GM19438 (cell line): Measurements from ENCODE around the gene TGFB1.
"Not testable (repeated sequence)": the region's sequence is repeated elsewhere in the genome, so short reads cannot be mapped to it uniquely, and the experiment has no call there.

ENCODE experiments used
- ATAC-seq: cut with Tn5 transposase; IDR thresholded peaks from one replicate; pipeline ENCODE4 v1.9.1; 2021; ENCODE audit warnings: low read depth; ENCODE audit not compliant: unreplicated experiment

Gene TGFB1

DNA sequence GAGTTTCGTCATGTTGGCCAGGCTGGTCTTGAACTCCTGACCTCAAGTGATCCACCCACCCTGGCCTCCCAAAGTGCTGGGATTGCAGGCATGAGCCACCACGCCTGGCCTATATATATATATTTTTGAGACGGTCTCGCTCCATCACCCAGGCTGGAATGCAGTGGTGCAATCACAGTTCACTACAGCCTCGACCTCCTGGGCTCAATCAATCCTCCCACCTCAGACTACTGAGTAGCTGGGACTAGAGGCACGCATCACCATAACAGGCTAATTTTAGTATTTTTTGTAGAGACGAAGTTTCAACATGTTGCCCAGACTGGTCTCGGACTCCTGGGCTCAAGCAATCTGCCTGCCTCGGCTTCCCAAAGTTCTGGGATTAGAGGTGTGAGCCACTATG, 6.8 kb downstream of the TGFB1 start:
- ATAC-seq, result not testable (repeated sequence)

DNA sequence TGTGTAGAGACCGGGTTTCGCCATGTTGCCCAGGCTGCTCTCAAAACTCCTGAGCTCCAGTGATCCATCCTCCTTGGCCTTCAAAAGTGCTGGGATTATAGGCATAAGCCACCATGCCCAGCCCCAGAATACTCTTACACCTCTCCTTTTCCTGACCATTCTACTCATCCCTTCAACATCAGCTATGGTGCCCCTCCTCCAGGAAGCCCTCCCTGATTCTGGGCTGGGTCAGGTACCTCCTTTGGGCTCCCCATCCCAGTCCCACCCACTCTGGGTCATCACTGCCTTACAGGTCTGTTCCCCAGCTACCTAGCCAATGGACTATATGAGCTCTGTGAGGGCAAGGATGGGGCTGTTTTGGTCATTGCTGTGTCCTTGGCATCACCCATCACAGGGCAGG, 9.6 kb downstream of the TGFB1 start:
- ATAC-seq, result no peak

DNA sequence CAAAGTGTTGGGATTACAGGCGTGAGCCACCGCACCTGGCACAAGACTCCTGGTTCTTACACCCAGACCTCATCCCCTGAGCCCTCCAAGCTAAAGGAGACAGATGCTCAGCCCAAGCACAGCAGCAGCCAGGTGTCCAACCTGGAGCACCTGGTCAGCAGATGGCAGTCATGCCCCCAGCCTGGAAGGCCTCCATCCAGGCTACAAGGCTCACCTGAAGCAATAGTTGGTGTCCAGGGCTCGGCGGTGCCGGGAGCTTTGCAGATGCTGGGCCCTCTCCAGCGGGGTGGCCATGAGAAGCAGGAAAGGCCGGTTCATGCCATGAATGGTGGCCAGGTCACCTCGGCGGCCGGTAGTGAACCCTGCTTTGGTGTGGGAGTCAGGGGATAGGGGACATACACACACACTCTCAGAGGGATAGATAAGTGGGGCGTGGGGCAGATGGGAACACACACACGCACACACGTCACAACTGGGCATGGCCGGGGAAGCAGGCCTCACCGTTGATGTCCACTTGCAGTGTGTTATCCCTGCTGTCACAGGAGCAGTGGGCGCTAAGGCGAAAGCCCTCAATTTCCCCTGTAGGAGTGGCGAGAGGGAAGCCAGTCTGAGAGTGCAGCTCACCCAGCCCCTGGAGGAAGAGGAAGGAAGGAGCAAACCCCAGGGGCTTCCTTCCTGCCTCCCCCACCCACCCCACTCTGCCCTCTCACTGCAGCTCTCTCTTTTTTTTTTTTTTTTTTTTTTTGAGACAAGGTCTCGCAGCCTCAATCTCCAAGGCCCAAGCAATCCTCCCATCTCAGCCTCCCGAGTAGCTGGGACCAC, 11.8 kb downstream of the TGFB1 start:
- ATAC-seq, result no peak

DNA sequence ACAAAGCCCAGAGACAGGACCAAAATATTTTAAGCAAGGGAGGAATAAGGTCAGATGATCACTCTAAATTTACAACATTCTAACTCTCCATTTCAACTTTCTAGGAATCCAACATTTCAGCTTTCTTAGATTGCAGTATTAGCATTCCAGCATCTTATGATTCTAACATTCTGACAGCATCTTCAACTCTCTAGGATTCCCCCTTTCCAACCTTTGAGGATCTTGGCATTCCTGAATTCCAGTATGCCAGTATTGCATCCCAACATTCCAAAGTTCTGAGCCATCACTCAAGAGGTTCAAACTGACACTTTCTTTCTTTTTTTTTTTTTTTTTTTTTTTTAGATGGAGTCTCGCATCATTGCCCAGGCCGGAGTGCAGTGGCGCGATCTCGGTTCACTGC, 13.8 kb downstream of the TGFB1 start:
- no peak for ATAC-seq

DNA sequence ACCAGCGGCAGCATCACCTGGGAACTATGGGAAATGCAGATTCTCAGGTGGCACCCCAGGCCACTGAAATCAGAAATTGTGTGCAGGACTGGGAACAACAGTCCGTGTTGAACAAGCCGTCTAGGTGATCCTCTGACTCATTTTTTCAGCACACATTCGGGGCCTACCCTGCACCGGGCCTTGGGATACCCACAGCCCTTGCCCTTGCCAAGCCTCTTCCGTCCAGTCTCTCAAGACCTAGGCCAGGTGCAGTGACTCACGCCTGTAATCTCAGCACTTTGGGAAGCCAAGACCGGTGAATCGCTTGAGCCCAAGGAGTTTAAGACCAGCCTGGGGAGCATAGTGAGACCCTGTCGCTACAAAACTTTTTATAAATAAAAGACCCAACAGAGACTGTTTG, 18.3 kb downstream of the TGFB1 start:
- no peak for ATAC-seq

DNA sequence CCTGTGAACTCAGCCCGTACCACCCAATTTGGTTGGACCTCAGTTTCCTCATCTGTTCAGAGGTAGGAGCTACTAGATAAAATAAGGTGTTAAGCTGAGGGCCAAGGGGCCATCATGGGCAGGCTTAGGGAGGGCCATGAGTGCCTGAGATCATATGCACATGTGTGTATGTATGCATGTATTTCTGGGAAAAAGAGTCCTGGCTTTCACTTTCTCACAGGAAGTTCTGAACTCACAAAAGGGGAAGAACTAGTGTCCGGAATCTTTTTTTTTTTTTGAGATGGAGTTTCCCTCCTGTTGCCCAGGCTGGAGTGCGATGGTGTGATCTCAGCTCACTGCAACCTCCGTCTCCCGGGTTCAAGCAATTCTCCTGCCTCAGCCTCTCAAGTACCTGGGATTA, 18.9 kb downstream of the TGFB1 start:
- no peak for ATAC-seq

DNA sequence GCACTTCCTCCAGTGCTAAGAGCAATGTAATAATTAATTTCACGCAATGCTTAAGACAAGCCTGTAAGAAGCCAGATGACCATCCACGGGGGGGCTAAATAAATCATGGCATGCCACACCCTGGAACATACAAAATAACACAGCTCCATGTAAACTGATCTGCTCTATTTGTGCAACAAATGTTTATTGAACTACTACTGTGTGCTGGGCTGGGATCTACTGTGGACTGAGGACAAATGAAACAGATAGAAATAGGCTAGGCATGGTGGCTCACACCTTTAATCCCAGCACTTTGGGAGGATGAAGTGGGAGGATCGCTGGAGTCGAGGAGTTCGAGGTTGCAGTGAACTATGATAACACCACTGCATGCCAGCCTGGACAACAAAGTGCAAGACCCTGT, 21.3 kb downstream of the TGFB1 start:
- ATAC-seq, result no peak

DNA sequence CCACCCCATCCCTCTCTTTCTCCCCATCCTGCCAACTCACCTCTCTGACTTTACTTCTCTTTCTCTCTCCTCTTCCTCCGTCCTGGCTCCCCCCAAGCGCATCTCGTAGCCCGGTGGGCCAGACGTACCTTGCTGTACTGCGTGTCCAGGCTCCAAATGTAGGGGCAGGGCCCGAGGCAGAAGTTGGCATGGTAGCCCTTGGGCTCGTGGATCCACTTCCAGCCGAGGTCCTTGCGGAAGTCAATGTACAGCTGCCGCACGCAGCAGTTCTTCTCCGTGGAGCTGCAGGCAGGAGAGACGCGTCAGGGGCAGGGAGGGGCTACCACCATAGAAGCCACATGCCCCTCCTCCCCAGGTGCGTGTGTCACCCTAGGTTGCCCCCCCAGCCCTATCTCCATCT, 21.7 kb downstream of the TGFB1 start:
- ATAC-seq, result no peak

DNA sequence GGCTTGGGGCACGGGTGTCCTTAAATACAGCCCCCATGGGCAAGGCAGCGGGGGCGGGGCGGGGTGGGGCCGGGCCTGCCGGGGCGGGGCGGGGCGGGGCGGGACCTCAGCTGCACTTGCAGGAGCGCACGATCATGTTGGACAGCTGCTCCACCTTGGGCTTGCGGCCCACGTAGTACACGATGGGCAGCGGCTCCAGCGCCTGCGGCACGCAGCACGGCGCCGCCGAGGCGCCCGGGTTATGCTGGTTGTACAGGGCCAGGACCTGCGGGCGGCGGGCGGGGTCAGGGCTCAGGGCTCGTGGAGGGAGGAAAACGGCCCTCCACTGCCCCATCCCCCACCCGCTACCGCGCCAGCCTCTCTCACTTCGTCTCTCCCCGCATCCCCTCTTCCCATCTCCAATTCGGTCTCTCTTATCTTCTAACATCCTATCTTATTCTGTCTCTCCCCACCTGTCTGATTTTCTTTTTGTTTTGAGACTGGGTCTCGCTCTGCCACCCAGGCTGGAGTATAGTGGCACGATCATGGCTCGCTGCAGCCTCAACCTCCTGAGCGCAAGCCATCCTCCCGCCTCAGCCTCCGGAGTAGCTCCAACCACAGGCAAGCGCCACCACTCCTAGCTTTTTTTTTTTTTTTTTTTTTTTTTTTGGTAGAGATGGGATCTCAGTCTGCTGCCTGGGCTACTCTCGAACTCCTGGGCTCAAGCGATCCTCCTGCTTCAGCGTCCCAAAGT, 22.6 kb downstream of the TGFB1 start:
- no peak for ATAC-seq

DNA sequence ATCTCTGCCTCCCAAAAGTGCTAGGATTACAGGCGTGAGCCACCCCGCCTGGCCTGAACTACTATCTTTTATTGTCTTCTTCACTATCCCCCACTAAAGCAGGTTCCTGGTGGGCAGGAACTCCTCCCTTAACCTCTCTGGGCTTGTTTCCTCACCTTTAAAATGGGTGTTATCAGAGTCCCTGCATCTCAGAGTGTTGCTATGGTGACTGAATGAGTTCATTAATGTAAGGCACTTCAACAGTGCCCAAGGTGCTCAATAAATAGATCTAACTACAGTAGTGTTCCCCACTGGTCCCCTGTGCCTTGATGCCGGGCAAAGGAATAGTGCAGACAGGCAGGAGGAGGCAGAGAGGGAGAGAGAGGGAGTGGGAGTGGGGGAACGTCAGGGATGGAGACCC, 23.2 kb downstream of the TGFB1 start:
- no peak for ATAC-seq

DNA sequence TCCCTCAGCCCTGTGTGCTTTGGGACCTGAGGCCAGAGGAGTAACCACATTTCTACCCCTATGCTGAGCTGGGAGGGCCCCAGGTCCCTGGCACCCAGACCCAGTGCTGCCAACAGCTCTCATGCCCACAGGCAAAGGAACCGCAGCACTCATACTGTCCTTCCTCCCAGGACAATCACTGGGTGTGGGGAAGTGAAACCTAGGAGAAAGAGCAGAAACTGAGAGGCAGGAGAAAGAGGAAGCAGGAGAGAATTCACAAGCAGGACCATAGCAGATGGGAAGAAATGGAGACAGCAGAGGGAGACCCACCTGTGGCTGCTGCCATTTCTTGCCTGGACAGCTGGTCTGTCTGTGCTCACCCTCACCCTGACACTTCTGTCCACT, 24.9 kb downstream of the TGFB1 start:
- no peak for ATAC-seq

DNA sequence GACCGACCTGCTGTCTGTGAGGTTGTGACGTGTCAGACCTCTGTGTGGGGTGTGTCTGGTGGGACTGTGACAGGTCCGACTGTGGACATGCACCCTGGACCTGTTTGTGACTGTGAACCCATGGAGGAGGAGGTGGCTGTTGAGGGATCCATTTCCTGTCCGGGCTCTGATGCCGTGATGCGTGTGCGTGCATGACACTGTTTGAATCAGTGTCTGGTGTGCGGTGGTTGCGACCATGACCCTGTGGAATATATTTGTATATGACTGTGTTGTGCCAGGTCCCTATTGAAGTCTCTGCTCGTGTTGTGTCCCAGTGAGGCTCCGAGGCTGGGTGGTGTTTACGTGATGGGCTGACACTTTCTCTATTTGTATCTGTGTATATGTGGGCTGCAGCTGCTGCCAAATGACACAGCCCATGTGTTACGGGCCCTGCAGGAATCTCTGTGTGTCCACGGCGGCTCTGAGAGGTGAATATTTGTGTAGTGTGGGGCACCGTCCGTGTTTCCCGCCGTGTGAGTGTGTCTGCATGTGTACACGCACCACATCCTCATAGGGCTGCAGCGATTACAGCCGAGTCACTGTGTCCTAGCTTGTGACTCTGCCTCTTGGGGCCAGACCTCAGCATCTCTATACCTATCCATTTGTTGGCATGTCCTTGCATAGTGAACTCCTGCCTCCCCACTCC, 25.4 kb downstream of the TGFB1 start:
- peak; percentile 11 for ATAC-seq

DNA sequence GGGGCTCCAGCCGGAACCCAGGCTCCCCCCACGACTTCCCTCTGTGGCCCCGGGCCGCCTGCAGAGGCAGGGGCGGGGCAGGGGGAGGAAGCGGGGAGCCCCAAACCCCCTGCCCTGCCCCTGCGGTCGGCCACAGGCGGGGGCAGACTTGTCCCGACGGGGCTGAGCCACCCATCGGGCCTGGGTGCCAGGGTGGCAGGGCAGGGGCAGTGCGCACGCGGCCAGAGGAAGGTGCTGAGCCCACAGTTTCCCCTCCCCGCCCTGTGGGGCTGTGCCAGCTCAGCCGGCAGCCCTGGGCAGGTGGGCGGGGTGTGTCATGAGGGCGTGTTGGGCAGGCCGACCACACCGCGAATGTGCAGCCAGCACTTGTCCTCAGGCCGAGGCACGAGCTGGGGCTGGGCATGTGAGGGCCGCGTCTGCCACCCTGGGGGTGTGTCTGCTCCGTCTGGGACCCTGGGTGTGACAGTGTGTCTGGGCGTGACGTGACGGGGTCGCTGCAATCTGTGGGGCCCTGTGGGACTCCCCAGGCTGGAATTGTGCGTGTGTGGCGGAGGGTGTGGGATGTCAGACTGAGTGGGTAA, 26.1 kb downstream of the TGFB1 start:
- ATAC-seq, result peak; percentile 46

DNA sequence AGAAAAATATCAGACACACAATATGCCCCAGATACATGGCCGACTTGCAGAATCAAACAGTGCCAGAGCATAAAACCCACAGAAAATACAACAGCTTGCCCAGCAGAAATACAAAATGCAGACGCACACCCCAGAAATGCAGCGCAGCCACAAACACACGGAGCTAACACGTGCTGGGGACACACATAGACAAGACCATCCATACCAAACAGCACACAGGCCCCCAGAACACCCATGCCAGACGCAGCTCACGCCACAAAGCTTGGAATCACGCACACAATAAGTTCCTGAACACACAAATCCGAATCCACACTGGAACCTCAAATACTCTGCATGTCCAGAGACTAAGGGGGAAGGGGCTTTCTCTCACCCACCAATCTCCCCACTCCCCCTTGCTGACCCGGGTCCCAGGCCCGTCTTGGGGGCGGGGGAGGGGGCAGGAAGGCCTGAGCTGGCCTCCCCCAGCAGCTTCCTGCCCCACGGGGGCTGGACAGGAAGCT, 26.6 kb downstream of the TGFB1 start:
- no peak for ATAC-seq

DNA sequence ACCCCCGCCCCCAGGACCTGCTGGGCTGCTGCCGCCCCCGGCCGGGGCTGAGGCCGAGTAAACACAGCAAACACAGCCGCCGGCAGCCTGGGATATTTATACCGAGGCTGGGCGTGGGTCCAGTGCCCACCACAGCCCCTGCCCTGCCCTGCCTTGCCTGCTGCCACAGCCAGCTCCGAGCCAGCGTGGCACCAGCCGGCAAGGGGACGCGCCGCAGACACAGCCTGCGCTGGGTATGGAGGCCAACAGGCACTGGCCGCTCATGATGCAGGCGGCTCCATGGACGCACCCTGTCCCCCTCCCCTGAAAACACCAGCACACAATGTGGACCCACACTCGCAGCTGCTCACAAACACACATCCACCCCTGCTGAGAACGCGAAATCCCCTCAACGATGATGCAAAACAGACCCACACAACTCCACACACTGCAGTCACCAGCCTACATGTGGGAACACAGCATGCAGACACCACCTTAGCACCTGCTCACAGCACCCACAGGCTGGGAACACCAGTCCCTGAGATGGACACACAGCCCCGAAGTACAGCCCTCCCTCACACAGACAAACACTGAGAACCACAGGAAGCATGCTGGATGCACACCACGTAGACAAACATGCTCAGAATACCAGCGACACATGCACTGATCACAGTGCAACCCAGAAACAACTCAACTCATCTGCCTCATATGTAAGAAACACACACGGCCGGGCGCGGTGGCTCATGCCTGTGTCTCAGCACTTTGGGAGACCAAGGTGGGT, 27.6 kb downstream of the TGFB1 start:
- no peak for ATAC-seq

DNA sequence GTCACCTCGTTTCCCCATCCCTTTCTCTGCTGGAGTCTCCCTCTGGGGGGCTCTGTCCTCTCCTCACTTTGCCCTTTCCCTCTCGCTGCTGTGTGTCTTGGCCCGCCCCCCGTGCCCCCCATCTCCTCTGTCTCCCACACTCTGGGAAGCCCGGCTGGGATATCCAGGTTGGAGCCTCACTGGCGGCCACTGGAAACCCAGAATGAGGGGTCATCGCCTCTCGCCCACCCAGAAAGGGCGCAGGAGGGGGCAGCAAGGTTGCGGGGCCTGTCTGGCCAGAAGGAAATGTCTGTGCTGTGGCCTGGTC, 28.1 kb downstream of the TGFB1 start:
- no peak for ATAC-seq

DNA sequence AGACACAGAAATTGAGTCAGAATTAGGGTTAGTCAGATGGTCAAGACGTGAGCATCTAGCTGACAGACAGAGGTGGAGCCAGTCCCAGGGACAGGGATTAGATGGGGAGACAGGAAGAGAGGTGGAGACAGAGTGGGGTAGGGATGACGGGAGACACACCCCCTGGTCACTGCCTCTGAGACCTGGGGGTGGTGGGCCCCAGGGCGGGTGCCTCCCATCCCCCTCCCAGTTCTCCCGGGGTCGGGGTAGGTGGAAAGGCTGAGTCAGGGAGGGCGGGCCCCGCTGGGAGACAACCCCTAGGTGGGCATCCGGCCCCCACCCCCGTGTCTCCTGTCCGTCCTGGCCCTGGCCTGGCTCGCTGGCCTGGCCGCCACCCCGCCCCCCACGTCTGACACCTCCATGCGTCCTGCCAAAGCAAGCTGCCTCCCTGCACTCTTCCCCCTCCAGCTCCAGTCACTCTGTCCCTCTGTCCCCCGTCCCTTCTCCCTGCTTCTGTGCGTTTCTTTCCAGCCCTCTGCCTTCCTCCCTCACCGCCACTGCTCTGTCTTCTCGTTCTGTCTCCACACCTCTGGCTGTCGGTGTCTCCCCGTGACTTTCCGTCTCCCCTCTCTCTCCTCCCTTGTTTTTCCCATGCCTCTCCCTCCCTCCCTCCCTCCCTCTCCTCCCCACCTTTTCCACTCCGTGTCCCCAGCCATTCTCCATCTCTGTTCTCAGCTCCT, 28.6 kb downstream of the TGFB1 start:
- ATAC-seq, result no peak

DNA sequence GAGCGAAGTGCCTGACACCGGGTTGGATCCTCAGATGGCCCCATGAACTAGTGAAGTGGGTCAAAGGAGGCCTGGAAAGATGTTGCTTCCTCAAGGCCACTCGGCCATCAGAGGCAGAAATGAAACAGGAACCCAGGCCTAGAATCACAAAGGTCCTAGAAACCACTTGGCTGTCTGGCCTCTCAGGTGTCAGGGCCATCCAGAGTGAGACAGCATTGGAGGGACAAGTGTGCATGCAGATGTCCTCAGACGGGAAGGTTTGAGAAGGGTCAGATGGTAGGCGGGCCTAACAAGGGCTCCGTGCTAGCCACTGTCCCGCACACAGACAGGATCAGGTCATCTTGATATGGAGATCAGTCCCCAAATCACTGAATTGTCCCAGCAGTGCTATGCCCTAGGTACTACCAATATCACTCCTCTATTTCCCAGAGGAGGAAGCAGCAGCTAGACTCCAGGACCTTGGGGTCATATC, 29.5 kb downstream of the TGFB1 start:
- no peak for ATAC-seq

DNA sequence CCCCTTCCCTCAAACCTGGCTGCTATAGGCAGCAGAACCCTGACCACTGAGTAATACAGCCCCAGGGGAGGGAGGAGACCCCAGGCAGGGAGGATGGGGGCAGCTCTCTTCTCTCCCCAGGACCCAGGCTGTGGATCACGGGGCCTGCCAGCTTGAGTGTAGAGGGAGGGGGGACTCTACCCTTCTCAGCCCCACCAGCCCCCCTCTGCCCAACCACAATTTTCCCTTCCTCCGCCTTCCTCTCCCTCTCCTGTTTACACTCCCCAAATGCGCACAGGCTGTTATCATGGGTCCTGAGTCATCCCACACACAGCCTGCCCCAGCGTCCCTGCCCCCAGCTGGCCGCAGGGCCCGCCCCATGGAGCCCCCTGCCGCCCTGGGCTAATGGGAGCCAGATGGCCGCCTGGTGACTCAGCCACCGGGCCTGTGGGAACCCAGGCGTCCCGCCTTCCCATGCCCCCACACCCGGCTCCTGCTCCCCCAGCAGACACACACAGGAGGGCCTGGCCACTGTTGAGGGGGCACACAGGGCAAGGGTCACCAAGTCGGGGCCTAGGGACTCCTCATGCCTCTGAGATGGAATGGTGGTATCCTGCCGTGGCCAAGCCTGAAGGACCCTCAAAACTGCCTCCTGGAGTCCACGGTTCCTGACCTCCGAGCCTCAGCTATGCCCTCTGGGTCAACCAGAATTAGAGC, 30.1 kb downstream of the TGFB1 start:
- ATAC-seq, result no peak
